Activated naive CD4-positive, alpha-beta T cell treated with anti-CD3 and anti-CD28 coated beads, Interleukin-2, amount 50 U/mL, for 72 hours (primary cell): Measurements from ENCODE around the gene GMIP. TPM values are rescaled to one million over a fixed set of nuclear protein-coding genes. Genes with fewer than 3 reads are reported as not detected.

Experiments
- total RNA-seq, 2 donors: library from RNA; stranded (reverse); gene quantifications; one replicate each; pipeline ENCODE4 v1.2.3, GENCODE V29; 2022

GMIP gene
- total RNA-seq, 2 donors from 2014 or later = 69.7 to 106 TPM

Other genes with a start within 250 kb of the GMIP start
- gene GATAD2A, start 238.0 kb downstream of the GMIP start, total RNA-seq = 100 to 1,000 TPM; 122 to 134 TPM
- gene TSSK6, start 128.1 kb downstream of the GMIP start, total RNA-seq = 1 to 10 TPM; 3.8 to 5.5 TPM
- 100 to 1,000 TPM; 358 to 407 TPM for gene NDUFA13, start 127.4 kb downstream of the GMIP start, total RNA-seq
- 10 to 100 TPM in 1 of 2 donors, 1 to 10 TPM in 1; 5.7 to 11.3 TPM for gene YJEFN3, start 114.7 kb downstream of the GMIP start, total RNA-seq
- gene CILP2, start 105.4 kb downstream of the GMIP start, total RNA-seq = under 1 TPM; 0.25 to 0.31 TPM
- 10 to 100 TPM; 27.6 to 37.3 TPM for gene PBX4, start 25.0 kb downstream of the GMIP start, total RNA-seq
- gene LPAR2, start 15.4 kb downstream of the GMIP start, total RNA-seq = 100 to 1,000 TPM in 1 of 2 donors, 10 to 100 TPM in 1; 35.4 to 122 TPM
- 10 to 100 TPM; 35.6 to 83.0 TPM for gene ATP13A1, start 20.0 kb upstream of the GMIP start, total RNA-seq
- gene ZNF101, start 25.2 kb upstream of the GMIP start, total RNA-seq = 10 to 100 TPM; 66.9 to 79.6 TPM
- 10 to 100 TPM in 1 of 2 donors, 1 to 10 TPM in 1; 7.3 to 11.6 TPM for gene ZNF14, start 89.5 kb upstream of the GMIP start, total RNA-seq
- 10 to 100 TPM; 31.7 to 36.2 TPM for gene ZNF506, start 178.1 kb upstream of the GMIP start, total RNA-seq
- 10 to 100 TPM; 19.9 to 20.7 TPM for gene ZNF253, start 222.2 kb upstream of the GMIP start, total RNA-seq